ENCODE results near the gene USP6NL. TPM values are rescaled to one million over a fixed set of nuclear protein-coding genes. Genes with fewer than 3 reads are reported as not detected.
"Not testable (repeated sequence)": the region's sequence is repeated elsewhere in the genome, so short reads cannot be mapped to it uniquely, and the experiment has no call there.

USP6NL gene
- 10.7 TPM for polyA plus RNA-seq (2013, experiment 1 of 2; ENCODE audit: insufficient read length)
- 10.6 TPM for polyA plus RNA-seq (2013, experiment 2 of 2; ENCODE audit: insufficient read length)

GRCh38 chr10:11611248-11612020 is at the start of gene USP6NL:
Gene USP6NL (minus strand): TSS chr10:11611650. CDS start chr10:11597634, 14,016 bp downstream.
- peak; percentile 85 for DNase-seq

GRCh38 chr10:11658801-11659368 is 47.4 kb upstream of the USP6NL start:
- no peak for DNase-seq

GRCh38 chr10:11655836-11656235 is 44.4 kb upstream of the USP6NL start:
- no peak for DNase-seq

GRCh38 chr10:11654659-11655058 is 43.2 kb upstream of the USP6NL start:
- DNase-seq = no peak

GRCh38 chr10:11653758-11654471 is 42.5 kb upstream of the USP6NL start:
- no peak for DNase-seq

GRCh38 chr10:11647676-11648075 is 36.2 kb upstream of the USP6NL start:
- DNase-seq = no peak

GRCh38 chr10:11646450-11646849 is 35.0 kb upstream of the USP6NL start:
- DNase-seq = no peak

- no peak for DNase-seq
These were observed 31.6 kb upstream of the USP6NL start for GRCh38 chr10:11643039-11643438.

- DNase-seq = no peak
These were observed 31.1 kb upstream of the USP6NL start for GRCh38 chr10:11642566-11642965.

- no peak for DNase-seq
These were observed 28.7 kb upstream of the USP6NL start for GRCh38 chr10:11639849-11640764.

- DNase-seq = no peak
These were observed 27.9 kb upstream of the USP6NL start for GRCh38 chr10:11639362-11639761.

- DNase-seq = no peak
These were observed 26.7 kb upstream of the USP6NL start for GRCh38 chr10:11638055-11638698.

GRCh38 chr10:11636697-11637303 is 25.4 kb upstream of the USP6NL start:
- DNase-seq = peak; percentile 28

- DNase-seq = no peak
These were observed 20.6 kb upstream of the USP6NL start for GRCh38 chr10:11631890-11632587.

GRCh38 chr10:11631291-11631690 is 19.8 kb upstream of the USP6NL start:
- DNase-seq = no peak

GRCh38 chr10:11629731-11630130 is 18.3 kb upstream of the USP6NL start:
- no peak for DNase-seq

- not testable (repeated sequence) for DNase-seq
These were observed 16.5 kb upstream of the USP6NL start for GRCh38 chr10:11627941-11628340.

- DNase-seq = no peak
These were observed 14.6 kb upstream of the USP6NL start for GRCh38 chr10:11626071-11626470.

- no peak for DNase-seq
These were observed 13.7 kb upstream of the USP6NL start for GRCh38 chr10:11625019-11625735.

GRCh38 chr10:11617233-11617632 is 5.8 kb upstream of the USP6NL start:
- no peak for DNase-seq

All from fibroblast of skin of abdomen (primary cell).